ENCODE results near the gene VWA8. TPM values are rescaled to one million over a fixed set of nuclear protein-coding genes. Genes with fewer than 3 reads are reported as not detected.
"Not testable (repeated sequence)": the region's sequence is repeated elsewhere in the genome, so short reads cannot be mapped to it uniquely, and the experiment has no call there.

Gene VWA8
- total RNA-seq, 1 experiment from 2014 or later = 21.4 TPM

GRCh38 chr13:41579168-41579567, 381.7 kb downstream of the VWA8 start:
- intact Hi-C loops (cut with micrococcal nuclease) = no loop called here
- no peak overlapping the region for H3K27ac Mint-ChIP-seq (ENCODE audit: low read depth, unreplicated experiment)
- H3K4me1 Mint-ChIP-seq (ENCODE audit: insufficient read depth, unreplicated experiment) = peaks cover 11% of the 10 kb centered on the region
- CTCF ChIA-PET = interaction anchor here (0.5 to 0.7 kb wide), 2 partner anchors 23 to 546 kb away, joined by 3 read pairs; no protein-coding TSS in a partner anchor
- BruUV-seq (replicated peaks) = no TSS peak
- no peak overlapping the region for H3K4me3 Mint-ChIP-seq (ENCODE audit: unreplicated experiment)
- no peaks in the 10 kb centered on the region for H3K27me3 Mint-ChIP-seq (ENCODE audit: insufficient read depth, unreplicated experiment)
- DNase-seq (ENCODE audit: unreplicated experiment) = no peak
- POLR2A ChIA-PET = no interaction called here
- no peak for TF ChIP-seq CTCF (IDR thresholded peaks at IDR 0.05; ENCODE audit: unreplicated experiment)
- H3K36me3 Mint-ChIP-seq (ENCODE audit: insufficient read depth, unreplicated experiment) = peaks cover 20% of the 10 kb centered on the region
- no peaks in the 10 kb centered on the region for H3K9me3 Mint-ChIP-seq (ENCODE audit: unreplicated experiment)

GRCh38 chr13:41578371-41578770, 382.5 kb downstream of the VWA8 start:
- intact Hi-C loops (cut with micrococcal nuclease) = no loop called here
- CTCF ChIA-PET = interaction anchor here (0.5 to 0.7 kb wide), 2 partner anchors 23 to 90 kb away, joined by 3 read pairs; no protein-coding TSS in a partner anchor
- H3K9me3 Mint-ChIP-seq (ENCODE audit: unreplicated experiment) = no peaks in the 10 kb centered on the region

GRCh38 chr13:41577436-41577835, 383.5 kb downstream of the VWA8 start:
- Mint-ChIP-seq H3K27ac (ENCODE audit: low read depth, unreplicated experiment) (no peak overlapping the region), H3K9me3 (ENCODE audit: unreplicated experiment) (no peaks in the 10 kb centered on the region), H3K4me3 (ENCODE audit: unreplicated experiment) (no peak overlapping the region), H3K27me3 (ENCODE audit: insufficient read depth, unreplicated experiment) (no peaks in the 10 kb centered on the region), H3K4me1 (ENCODE audit: insufficient read depth, unreplicated experiment) (peaks cover 11% of the 10 kb centered on the region), H3K36me3 (ENCODE audit: insufficient read depth, unreplicated experiment) (peaks cover 12% of the 10 kb centered on the region)
- no TSS peak for BruUV-seq (replicated peaks)
- ChIA-PET POLR2A (interaction anchor here (0.7 to 0.8 kb wide), 2 partner anchors 81 to 233 kb away, joined by 3 to 4 read pairs; no protein-coding TSS in a partner anchor), CTCF (interaction anchor here (0.7 kb wide), 1 partner anchor 91 kb away, joined by 3 read pairs; no protein-coding TSS in a partner anchor)
- TF ChIP-seq CTCF (IDR thresholded peaks at IDR 0.05; ENCODE audit: unreplicated experiment) = no peak
- intact Hi-C loops (cut with micrococcal nuclease) = no loop called here
- DNase-seq (ENCODE audit: unreplicated experiment) = peak; percentile 60

More at GRCh38 chr13:41578371-41578770, 382.5 kb downstream of the VWA8 start:
- no peak for DNase-seq (ENCODE audit: unreplicated experiment)
- Mint-ChIP-seq H3K27ac (ENCODE audit: low read depth, unreplicated experiment) (no peak overlapping the region), H3K27me3 (ENCODE audit: insufficient read depth, unreplicated experiment) (no peaks in the 10 kb centered on the region), H3K36me3 (ENCODE audit: insufficient read depth, unreplicated experiment) (peaks cover 16% of the 10 kb centered on the region), H3K4me1 (ENCODE audit: insufficient read depth, unreplicated experiment) (peaks cover 11% of the 10 kb centered on the region), H3K4me3 (ENCODE audit: unreplicated experiment) (no peak overlapping the region)
- POLR2A ChIA-PET = interaction anchor here (0.7 kb wide), 1 partner anchor 30 kb away, joined by 3 read pairs; no protein-coding TSS in a partner anchor
- BruUV-seq (replicated peaks) = no TSS peak
- TF ChIP-seq CTCF (IDR thresholded peaks at IDR 0.05; ENCODE audit: unreplicated experiment) = no peak

GRCh38 chr13:41573640-41574039, 387.3 kb downstream of the VWA8 start:
- H3K9me3 Mint-ChIP-seq (ENCODE audit: unreplicated experiment); DNase-seq (ENCODE audit: unreplicated experiment); H3K27me3 Mint-ChIP-seq (ENCODE audit: insufficient read depth, unreplicated experiment); BruUV-seq (replicated peaks); POLR2A ChIA-PET; H3K4me3 Mint-ChIP-seq (ENCODE audit: unreplicated experiment); H3K27ac Mint-ChIP-seq (ENCODE audit: low read depth, unreplicated experiment); intact Hi-C loops (cut with micrococcal nuclease); CTCF ChIA-PET: not testable (repeated sequence)
- Mint-ChIP-seq H3K4me1 (ENCODE audit: insufficient read depth, unreplicated experiment) (peaks cover 11% of the 10 kb centered on the region), H3K36me3 (ENCODE audit: insufficient read depth, unreplicated experiment) (peaks cover 17% of the 10 kb centered on the region)

GRCh38 chr13:41571817-41572340, 389.0 kb downstream of the VWA8 start:
- intact Hi-C loops (cut with micrococcal nuclease); DNase-seq (ENCODE audit: unreplicated experiment); POLR2A ChIA-PET; H3K9me3 Mint-ChIP-seq (ENCODE audit: unreplicated experiment); H3K4me3 Mint-ChIP-seq (ENCODE audit: unreplicated experiment); BruUV-seq (replicated peaks); H3K27ac Mint-ChIP-seq (ENCODE audit: low read depth, unreplicated experiment); H3K4me1 Mint-ChIP-seq (ENCODE audit: insufficient read depth, unreplicated experiment); H3K27me3 Mint-ChIP-seq (ENCODE audit: insufficient read depth, unreplicated experiment); CTCF ChIA-PET: not testable (repeated sequence)
- H3K36me3 Mint-ChIP-seq (ENCODE audit: insufficient read depth, unreplicated experiment) = peaks cover 17% of the 10 kb centered on the region

Measured in MCF 10A (cell line).